GM12865 (cell line): ENCODE results near the gene SNX32.
A peak's percentile ranks its signal among the peaks of the same experiment; 100 is the strongest.

Source experiments
- DNase-seq: peaks from one replicate; pipeline ENCODE4 v3.0.0; 2010; ENCODE audit warnings: low read depth
- H3K4me3 ChIP-seq: 2 replicates; pipeline ENCODE4 v1.5.1; 2011; ENCODE audit warnings: mild to moderate bottlenecking, low read depth, low read length, control low read depth
- TF ChIP-seq, protein P1 (sequence below): IDR thresholded peaks from 2 replicates; pipeline ENCODE4 v1.5.1; 2011; ENCODE audit warnings: low read length, control low read depth, low read depth, inconsistent platforms; ENCODE audit not compliant: insufficient read depth; ENCODE audit errors: missing control alignments

The SNX32 gene

GRCh38 chr11:65788821-65789220 lies 44.9 kb upstream of the SNX32 start:
- no peak overlapping the region for H3K4me3 ChIP-seq
- DNase-seq, result no peak
- TF ChIP-seq, protein P1, sequence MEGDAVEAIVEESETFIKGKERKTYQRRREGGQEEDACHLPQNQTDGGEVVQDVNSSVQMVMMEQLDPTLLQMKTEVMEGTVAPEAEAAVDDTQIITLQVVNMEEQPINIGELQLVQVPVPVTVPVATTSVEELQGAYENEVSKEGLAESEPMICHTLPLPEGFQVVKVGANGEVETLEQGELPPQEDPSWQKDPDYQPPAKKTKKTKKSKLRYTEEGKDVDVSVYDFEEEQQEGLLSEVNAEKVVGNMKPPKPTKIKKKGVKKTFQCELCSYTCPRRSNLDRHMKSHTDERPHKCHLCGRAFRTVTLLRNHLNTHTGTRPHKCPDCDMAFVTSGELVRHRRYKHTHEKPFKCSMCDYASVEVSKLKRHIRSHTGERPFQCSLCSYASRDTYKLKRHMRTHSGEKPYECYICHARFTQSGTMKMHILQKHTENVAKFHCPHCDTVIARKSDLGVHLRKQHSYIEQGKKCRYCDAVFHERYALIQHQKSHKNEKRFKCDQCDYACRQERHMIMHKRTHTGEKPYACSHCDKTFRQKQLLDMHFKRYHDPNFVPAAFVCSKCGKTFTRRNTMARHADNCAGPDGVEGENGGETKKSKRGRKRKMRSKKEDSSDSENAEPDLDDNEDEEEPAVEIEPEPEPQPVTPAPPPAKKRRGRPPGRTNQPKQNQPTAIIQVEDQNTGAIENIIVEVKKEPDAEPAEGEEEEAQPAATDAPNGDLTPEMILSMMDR, result no peak

- no peak for DNase-seq
- TF ChIP-seq, protein P1, result no peak
- H3K4me3 ChIP-seq, result no peak overlapping the region
Observed at GRCh38 chr11:65789230-65790103, 44.3 kb upstream of the SNX32 start.

DNA sequence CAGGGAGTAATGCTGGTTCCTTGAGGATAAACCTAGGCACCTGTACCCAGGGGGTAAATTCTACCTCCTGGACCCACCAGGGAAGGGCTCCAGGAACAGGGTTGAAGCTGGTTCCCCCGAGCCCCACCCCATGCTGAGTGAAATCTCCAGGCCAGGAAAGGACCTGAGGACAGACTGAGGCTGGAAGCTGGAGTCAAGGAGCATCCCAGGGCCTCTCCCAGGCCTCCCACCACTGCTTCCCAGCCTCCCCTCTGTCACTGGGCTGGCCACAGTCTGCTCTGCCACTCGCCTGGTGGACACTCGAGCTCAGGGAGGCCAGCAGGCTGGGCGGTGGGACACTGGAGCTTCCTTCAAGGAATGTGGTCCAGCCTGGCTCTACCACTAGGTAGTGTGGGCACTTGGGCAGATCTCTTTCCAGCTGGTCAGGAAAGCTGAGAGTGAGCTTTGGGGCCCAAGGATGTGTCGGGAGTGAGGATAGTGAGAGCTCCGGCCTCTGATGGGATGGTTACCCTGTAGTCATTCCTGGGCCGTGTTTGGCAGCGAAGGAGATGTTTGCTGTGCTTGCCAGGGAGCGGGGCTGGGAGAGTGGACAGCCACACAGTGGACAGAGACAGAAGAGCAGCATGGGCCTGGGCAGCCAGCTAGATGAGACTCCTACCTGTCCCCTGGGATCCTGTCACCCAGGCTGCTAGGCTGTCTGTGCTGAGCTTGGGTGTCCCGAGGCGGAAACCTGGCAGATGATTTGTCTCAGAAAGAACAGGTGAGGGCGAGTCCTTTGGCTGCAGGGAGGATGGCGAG lies 43.5 kb upstream of the SNX32 start:
- no peak overlapping the region for H3K4me3 ChIP-seq
- TF ChIP-seq, protein P1, result no peak
- no peak for DNase-seq

- TF ChIP-seq, protein P1, result no peak
- H3K4me3 ChIP-seq, result no peak overlapping the region
- DNase-seq, result no peak
Observed at GRCh38 chr11:65790902-65791650, 42.7 kb upstream of the SNX32 start.

DNA sequence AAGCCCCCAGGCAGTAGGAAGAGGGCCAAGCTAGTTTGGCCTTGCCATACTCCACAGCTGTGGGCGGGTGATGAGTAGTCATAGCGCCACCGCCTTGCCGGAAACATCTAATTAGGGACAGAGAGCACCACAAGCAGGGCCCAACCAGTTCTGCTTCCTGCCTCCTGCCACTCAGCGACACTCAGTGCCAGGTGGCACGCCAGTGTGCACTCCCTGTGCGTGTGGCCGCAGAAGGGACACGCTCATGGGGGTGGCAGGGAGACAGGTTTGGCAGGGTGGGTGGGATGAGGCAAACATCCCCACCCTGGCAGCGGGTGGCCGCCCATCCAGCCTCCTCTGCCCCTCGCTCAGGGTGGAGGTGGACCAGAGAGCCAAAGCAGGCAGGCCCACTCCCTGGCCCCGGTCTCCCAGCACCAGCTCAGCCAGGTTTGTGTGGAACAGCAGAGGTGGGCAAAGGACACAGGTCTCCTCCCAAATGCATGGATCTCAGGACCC lies 42.0 kb upstream of the SNX32 start:
- DNase-seq, result peak; percentile 88
- H3K4me3 ChIP-seq, result no peak overlapping the region
- TF ChIP-seq, protein P1, result no peak

DNA sequence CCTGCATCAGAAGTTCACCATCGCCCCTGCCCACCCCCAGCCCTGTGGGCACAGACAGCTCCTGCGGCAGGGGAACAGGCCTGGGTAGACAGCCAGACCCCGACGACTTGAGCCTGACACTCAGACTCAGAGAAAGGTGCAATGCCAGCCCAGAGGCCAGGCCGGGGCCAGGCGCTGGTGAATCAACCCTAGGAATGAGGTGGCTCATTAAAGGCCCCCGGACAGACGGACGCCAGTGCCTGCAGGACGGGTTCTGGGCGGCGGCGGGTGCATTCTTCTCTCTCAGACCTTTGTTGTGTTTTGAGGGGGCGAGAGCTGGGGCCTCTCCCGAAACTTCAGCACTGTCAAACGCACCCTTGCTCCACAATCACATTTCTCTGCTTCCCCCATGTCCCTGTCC lies 41.3 kb upstream of the SNX32 start:
- no peak overlapping the region for H3K4me3 ChIP-seq
- no peak for DNase-seq
- TF ChIP-seq, protein P1, result no peak
